WTC11 (cell line): ENCODE results near the gene KRTAP5-1. TPM values are rescaled to one million over a fixed set of nuclear protein-coding genes. Genes with fewer than 3 reads are reported as not detected.

Source experiments
- ATAC-seq: fragments of 200-7000 bp; cut with Tn5 transposase; 2 replicates; pipeline ENCODE4 v1.10.0; 2021; ENCODE audit warnings: mild to moderate bottlenecking, moderate library complexity
- CTCF ChIA-PET: fragments of 300-600 bp; sonication (Branson Sonifier 250); formaldehyde crosslinking; loops from one replicate; lab custom pipeline; 2021; ENCODE audit warnings: antibody characterized with exemption; lab: Charles Lee
- POLR2A ChIA-PET: fragments of 350-600 bp; sonication (Branson Sonifier 250); formaldehyde crosslinking; loops from one replicate; lab custom pipeline; 2021; ENCODE audit warnings: antibody characterized with exemption; lab: Charles Lee
- DNase-seq: peaks from one replicate; pipeline ENCODE4 v3.0.0; 2021; ENCODE audit warnings: low spot score
- H3K27ac Mint-ChIP-seq: 2 replicates; pipeline ENCODE4 v1.8.0; 2021; ENCODE audit warnings: mixed read lengths
- H3K27me3 Mint-ChIP-seq: 2 replicates; pipeline ENCODE4 v1.8.0; 2021; ENCODE audit warnings: low read depth, mild to moderate bottlenecking, moderate library complexity, mixed read lengths
- H3K36me3 Mint-ChIP-seq: 2 replicates; pipeline ENCODE4 v1.8.0; 2021; ENCODE audit warnings: mixed read lengths
- H3K4me1 Mint-ChIP-seq: 2 replicates; pipeline ENCODE4 v1.8.0; 2022; ENCODE audit warnings: mixed read lengths
- H3K4me3 Mint-ChIP-seq: 2 replicates; pipeline ENCODE4 v1.8.0; 2021; ENCODE audit warnings: mild to moderate bottlenecking, moderate library complexity, mixed read lengths
- H3K9me3 Mint-ChIP-seq: 2 replicates; pipeline ENCODE4 v1.8.0; 2021; ENCODE audit warnings: mixed read lengths
- AFF4 ChIP-seq: sonication (generic); formaldehyde crosslinking; IDR thresholded peaks from 2 replicates; pipeline ENCODE4 v1.8.1; 2023; ENCODE audit warnings: mild to moderate bottlenecking, missing genetic modification reagents, borderline replicate concordance
- E2F5 ChIP-seq: sonication (generic); formaldehyde crosslinking; IDR thresholded peaks from 2 replicates; pipeline ENCODE4 v1.8.1; 2022; ENCODE audit warnings: mild to moderate bottlenecking, moderate library complexity, missing genetic modification reagents
- FOXK1 ChIP-seq: sonication (generic); formaldehyde crosslinking; IDR thresholded peaks from 2 replicates; pipeline ENCODE4 v1.8.0; 2022; ENCODE audit warnings: mild to moderate bottlenecking, moderate library complexity, missing genetic modification reagents
- FOXP1 ChIP-seq: sonication (generic); formaldehyde crosslinking; IDR thresholded peaks from 2 replicates; pipeline ENCODE4 v1.8.0; 2022; ENCODE audit warnings: missing genetic modification reagents, mild to moderate bottlenecking, moderate library complexity, borderline replicate concordance
- GABPB1 ChIP-seq: sonication (generic); formaldehyde crosslinking; IDR thresholded peaks from 2 replicates; pipeline ENCODE4 v1.8.1; 2023; ENCODE audit warnings: mild to moderate bottlenecking, missing genetic modification reagents
- HMGA2 ChIP-seq: fragments of 250-450 bp; sonication (Bioruptor Pico); IDR thresholded peaks from 2 replicates; pipeline ENCODE4 v1.4.0; 2021; ENCODE audit warnings: mild to moderate bottlenecking, moderate library complexity
- KAT7 ChIP-seq: sonication (generic); formaldehyde crosslinking; IDR thresholded peaks from 2 replicates; pipeline ENCODE4 v1.8.1; 2023; ENCODE audit warnings: missing genetic modification reagents, mild to moderate bottlenecking, borderline replicate concordance
- MYBL2 ChIP-seq: sonication (generic); formaldehyde crosslinking; IDR thresholded peaks from 2 replicates; pipeline ENCODE4 v1.8.1; 2023; ENCODE audit warnings: mild to moderate bottlenecking, moderate library complexity, missing genetic modification reagents
- NR1H2 ChIP-seq: sonication (generic); formaldehyde crosslinking; IDR thresholded peaks from 2 replicates; pipeline ENCODE4 v1.9.0; 2021; ENCODE audit warnings: mild to moderate bottlenecking, moderate library complexity, missing genetic modification reagents
- NR2C2 ChIP-seq: sonication (generic); formaldehyde crosslinking; IDR thresholded peaks from 2 replicates; pipeline ENCODE4 v1.8.0; 2022; ENCODE audit warnings: mild to moderate bottlenecking, missing genetic modification reagents
- PRDM15 ChIP-seq: sonication (generic); formaldehyde crosslinking; IDR thresholded peaks from 2 replicates; pipeline ENCODE4 v1.8.0; 2022; ENCODE audit warnings: missing genetic modification reagents
- TEAD1 ChIP-seq: sonication (generic); formaldehyde crosslinking; IDR thresholded peaks from 2 replicates; pipeline ENCODE4 v1.8.0; 2022; ENCODE audit warnings: mild to moderate bottlenecking, missing genetic modification reagents
- TP53 ChIP-seq: sonication (generic); formaldehyde crosslinking; IDR thresholded peaks from 2 replicates; pipeline ENCODE4 v1.8.1; 2023; ENCODE audit warnings: mild to moderate bottlenecking, missing genetic modification reagents
- USF2 ChIP-seq: sonication (generic); formaldehyde crosslinking; IDR thresholded peaks from 2 replicates; pipeline ENCODE4 v1.8.1; 2023; ENCODE audit warnings: mild to moderate bottlenecking, missing genetic modification reagents, moderate library complexity
- ZNF219 ChIP-seq: sonication (generic); formaldehyde crosslinking; IDR thresholded peaks from 2 replicates; pipeline ENCODE4 v1.8.0; 2023; ENCODE audit warnings: missing genetic modification reagents, mild to moderate bottlenecking, borderline replicate concordance
- ZNF317 ChIP-seq: sonication (generic); formaldehyde crosslinking; IDR thresholded peaks from 2 replicates; pipeline ENCODE4 v1.8.1; 2023; ENCODE audit warnings: low read depth, mild to moderate bottlenecking, moderate library complexity, missing genetic modification reagents, borderline replicate concordance
- ZNF396 ChIP-seq: fragments of 250-450 bp; sonication (Bioruptor Pico); IDR thresholded peaks from 2 replicates; pipeline ENCODE4 v1.8.0; 2021; ENCODE audit warnings: mild to moderate bottlenecking, moderate library complexity, borderline replicate concordance
- ZNF416 ChIP-seq: fragments of 250-450 bp; sonication (Bioruptor Pico); IDR thresholded peaks from 2 replicates; pipeline ENCODE4 v1.9.0; 2021; ENCODE audit warnings: mild to moderate bottlenecking, inconsistent platforms
- ZNF423 ChIP-seq: fragments of 250-450 bp; sonication (Bioruptor Pico); IDR thresholded peaks from 2 replicates; pipeline ENCODE4 v2.1.2; 2022; ENCODE audit warnings: mild to moderate bottlenecking, moderate library complexity
- ZSCAN18 ChIP-seq: fragments of 250-450 bp; sonication (Bioruptor Pico); IDR thresholded peaks from 2 replicates; pipeline ENCODE4 v2.1.2; 2022; ENCODE audit warnings: mild to moderate bottlenecking, moderate library complexity
- total RNA-seq: library from RNA; stranded (reverse); gene quantifications from 3 replicates; pipeline ENCODE4 v1.2.3, GENCODE V29; 2021

KRTAP5-1 gene
- total RNA-seq, 1 experiment from 2014 or later = not detected

GRCh38 chr11:1581976-1582375, 3.1 kb downstream of the KRTAP5-1 start:
- ChIA-PET CTCF (interaction anchor here (0.7 to 1.8 kb wide), 4 partner anchors 8 to 71 kb away, joined by 3 to 14 read pairs (median 6); no protein-coding TSS in a partner anchor), POLR2A (no interaction called here)
- DNase-seq (no peak), ATAC-seq (no peak)
- TF ChIP-seq ZNF317 (CRISPR knock-in tag) = no peak
- no peak for TF ChIP-seq ZSCAN18
- no peak for TF ChIP-seq FOXP1 (CRISPR knock-in tag)
- no peak for TF ChIP-seq AFF4
- no peak for TF ChIP-seq KAT7 (CRISPR knock-in tag)
- TF ChIP-seq ZNF423 (CRISPR knock-in tag) = no peak
- TF ChIP-seq GABPB1 (CRISPR knock-in tag) = no peak
- no peak for TF ChIP-seq NR1H2 (CRISPR knock-in tag)
- no peak for TF ChIP-seq PRDM15 (CRISPR knock-in tag)
- TF ChIP-seq TP53 (CRISPR knock-in tag) = no peak
- no peak for TF ChIP-seq HMGA2 (CRISPR knock-in tag)
- TF ChIP-seq MYBL2 (CRISPR knock-in tag) = no peak
- TF ChIP-seq ZNF219 = no peak
- TF ChIP-seq E2F5 = no peak
- TF ChIP-seq TEAD1 (CRISPR knock-in tag) = no peak
- no peak for TF ChIP-seq ZNF416
- TF ChIP-seq FOXK1 (CRISPR knock-in tag) = no peak
- TF ChIP-seq NR2C2 (CRISPR knock-in tag) = no peak
- no peak for TF ChIP-seq USF2 (CRISPR knock-in tag)
- TF ChIP-seq ZNF396 (CRISPR knock-in tag) = no peak
- Mint-ChIP-seq H3K9me3 (peaks cover 13% of the 10 kb centered on the region), H3K27ac (no peak overlapping the region), H3K36me3 (peaks cover 3% of the 10 kb centered on the region; the same call in 1 of the 2 replicates), H3K4me3 (no peak overlapping the region), H3K27me3 (peaks cover 29% of the 10 kb centered on the region), H3K4me1 (no peaks in the 10 kb centered on the region)
